ENCODE results near the gene TMEM61.
A peak's percentile ranks its signal among the peaks of the same experiment; 100 is the strongest.

The TMEM61 gene

DNA sequence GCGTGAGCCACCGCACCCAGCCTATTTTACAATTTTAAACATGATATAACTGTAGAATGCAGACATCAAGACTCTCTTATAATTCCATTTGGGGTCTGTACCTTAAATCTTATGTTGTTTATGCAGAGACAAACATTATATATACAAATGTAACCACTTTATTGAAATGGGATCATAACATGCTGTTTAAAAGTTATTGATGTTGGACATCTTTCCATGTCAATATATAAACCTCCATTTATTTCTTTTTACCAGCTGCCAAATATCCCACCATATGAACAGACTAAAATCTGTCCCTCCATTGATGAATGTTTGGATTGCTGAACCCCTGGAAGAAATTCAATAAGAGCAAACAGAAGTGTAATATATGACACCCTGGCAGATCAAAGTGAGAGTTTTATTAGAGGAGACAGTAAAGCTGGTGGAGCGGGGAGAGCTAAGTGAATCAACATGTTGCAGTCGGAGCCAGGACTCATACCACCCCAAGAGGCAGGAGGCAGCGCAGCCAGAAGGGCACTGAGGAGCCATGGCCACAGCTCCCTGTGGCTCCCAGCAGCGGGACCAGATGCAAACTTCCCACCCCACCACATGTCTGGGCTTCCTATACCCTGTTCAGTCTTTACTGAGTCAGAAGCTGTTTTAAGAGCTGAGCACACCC lies 54.2 kb downstream of the TMEM61 start:
- H3K4me3 ChIP-seq (ENCODE audit: low read depth, low read length) = no peak overlapping the region
- TF ChIP-seq, protein P1, sequence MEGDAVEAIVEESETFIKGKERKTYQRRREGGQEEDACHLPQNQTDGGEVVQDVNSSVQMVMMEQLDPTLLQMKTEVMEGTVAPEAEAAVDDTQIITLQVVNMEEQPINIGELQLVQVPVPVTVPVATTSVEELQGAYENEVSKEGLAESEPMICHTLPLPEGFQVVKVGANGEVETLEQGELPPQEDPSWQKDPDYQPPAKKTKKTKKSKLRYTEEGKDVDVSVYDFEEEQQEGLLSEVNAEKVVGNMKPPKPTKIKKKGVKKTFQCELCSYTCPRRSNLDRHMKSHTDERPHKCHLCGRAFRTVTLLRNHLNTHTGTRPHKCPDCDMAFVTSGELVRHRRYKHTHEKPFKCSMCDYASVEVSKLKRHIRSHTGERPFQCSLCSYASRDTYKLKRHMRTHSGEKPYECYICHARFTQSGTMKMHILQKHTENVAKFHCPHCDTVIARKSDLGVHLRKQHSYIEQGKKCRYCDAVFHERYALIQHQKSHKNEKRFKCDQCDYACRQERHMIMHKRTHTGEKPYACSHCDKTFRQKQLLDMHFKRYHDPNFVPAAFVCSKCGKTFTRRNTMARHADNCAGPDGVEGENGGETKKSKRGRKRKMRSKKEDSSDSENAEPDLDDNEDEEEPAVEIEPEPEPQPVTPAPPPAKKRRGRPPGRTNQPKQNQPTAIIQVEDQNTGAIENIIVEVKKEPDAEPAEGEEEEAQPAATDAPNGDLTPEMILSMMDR (IDR thresholded peaks at IDR 0.05; ENCODE audit: low read depth, low read length) = no peak
- DNase-seq (ENCODE audit: low read depth, low spot score) = no peak
- in situ Hi-C loops (cut with HindIII; ENCODE audit: low sequenced_read_pairs) = no loop called here

DNA sequence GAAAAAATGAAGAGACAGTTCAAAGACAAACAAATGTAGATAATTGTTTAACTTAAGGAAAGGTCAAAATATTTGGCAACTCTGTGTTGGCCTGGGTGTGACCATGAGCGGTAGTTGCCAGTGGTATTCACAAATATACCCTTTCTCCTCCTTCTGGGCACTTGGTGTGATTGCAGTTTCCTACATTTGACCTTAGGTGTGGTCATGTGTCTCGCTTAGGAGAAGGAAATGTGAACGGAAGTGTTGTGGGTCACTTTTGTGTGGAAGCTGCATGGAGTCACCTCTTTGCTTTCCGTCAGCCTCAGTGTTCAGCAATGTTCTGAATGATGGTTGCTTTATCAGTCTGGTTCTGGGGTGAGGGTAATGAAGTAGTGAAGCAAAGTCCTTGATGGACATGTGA lies 55.5 kb downstream of the TMEM61 start:
- DNase-seq (ENCODE audit: low read depth, low spot score) = no peak
- no peak overlapping the region for H3K4me3 ChIP-seq (ENCODE audit: low read depth, low read length)
- in situ Hi-C loops (cut with HindIII; ENCODE audit: low sequenced_read_pairs) = no loop called here
- TF ChIP-seq, protein P1 (IDR thresholded peaks at IDR 0.05; ENCODE audit: low read depth, low read length) = no peak

DNA sequence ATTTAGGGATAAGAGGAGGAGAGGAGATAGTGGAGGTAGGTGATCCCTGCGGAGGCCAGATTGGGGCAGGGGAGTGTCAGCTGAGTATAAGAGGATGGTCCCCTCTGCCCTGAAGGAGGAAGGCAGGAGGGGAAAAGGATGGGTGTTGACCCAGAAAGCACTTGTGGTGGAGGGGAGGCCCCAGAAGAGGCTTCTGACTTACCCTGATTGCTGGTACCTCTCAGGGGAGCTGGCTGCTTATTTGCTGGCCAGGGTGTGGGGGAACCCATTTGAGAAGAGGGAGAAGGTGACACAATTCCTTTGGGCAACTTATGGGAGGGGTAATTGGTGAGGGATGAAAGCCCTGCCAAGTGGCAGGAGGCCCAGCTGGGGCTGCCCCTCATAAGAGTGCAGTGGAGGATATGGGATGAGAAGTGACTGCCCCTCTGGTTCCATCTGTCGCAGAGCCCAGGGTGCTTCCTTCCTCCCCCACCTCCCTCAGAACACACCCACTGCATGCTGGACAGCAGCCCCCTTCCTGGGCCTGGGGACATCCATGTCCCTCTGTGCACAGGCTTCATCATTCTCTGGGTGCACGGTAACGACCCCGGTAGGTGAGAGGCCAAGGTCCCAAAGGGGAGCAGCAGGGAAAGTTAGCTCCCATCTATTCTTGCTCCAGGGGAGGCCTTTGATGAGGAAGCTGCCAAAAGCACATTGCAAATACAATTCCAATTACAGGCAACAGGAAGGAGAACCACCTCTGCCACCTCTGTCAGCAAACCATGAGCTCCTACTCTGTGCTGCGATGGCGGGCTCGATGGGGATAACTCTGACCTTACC lies 57.5 kb downstream of the TMEM61 start:
- DNase-seq (ENCODE audit: low read depth, low spot score) = no peak
- H3K4me3 ChIP-seq (ENCODE audit: low read depth, low read length) = no peak overlapping the region
- TF ChIP-seq, protein P1 (IDR thresholded peaks at IDR 0.05; ENCODE audit: low read depth, low read length) = no peak
- in situ Hi-C loops (cut with HindIII; ENCODE audit: low sequenced_read_pairs) = no loop called here

DNA sequence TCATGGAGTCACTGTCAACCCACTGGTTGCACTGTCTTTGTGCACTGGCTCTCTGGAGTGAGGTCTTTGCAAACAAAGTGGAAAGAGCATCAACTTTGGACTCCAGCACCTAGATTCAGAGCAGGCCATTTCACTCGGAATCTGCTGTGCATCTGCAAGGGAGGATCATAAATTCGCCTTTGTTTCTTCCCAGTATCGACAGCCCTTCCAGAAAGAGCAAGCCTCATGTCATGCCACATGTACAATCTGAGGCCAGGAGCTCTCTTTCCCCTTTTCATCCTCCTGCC lies 58.1 kb downstream of the TMEM61 start:
- H3K4me3 ChIP-seq (ENCODE audit: low read depth, low read length) = no peak overlapping the region
- no peak for DNase-seq (ENCODE audit: low read depth, low spot score)
- in situ Hi-C loops (cut with HindIII; ENCODE audit: low sequenced_read_pairs) = no loop called here
- TF ChIP-seq, protein P1 (IDR thresholded peaks at IDR 0.05; ENCODE audit: low read depth, low read length) = no peak

DNA sequence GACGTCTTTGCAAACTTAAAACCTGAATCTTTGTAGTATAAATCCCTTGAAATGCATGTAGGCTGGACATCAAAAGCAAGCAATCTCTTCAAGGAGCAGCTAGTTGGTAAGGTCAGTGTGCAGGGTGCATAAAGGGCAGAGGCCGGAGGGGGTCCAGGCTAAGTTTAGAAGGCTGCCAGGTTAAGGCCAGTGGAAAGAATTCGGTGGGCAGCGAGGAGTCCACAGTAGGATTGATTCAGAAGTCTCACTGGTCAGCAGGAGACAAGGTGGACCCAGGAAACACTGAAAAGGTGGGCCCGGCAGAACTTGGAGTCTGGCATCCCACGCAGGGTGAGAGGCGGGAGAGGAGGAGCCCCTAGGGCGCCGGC lies 58.5 kb downstream of the TMEM61 start:
- no peak for DNase-seq (ENCODE audit: low read depth, low spot score)
- no peak overlapping the region for H3K4me3 ChIP-seq (ENCODE audit: low read depth, low read length)
- in situ Hi-C loops (cut with HindIII; ENCODE audit: low sequenced_read_pairs) = no loop called here
- TF ChIP-seq, protein P1 (IDR thresholded peaks at IDR 0.05; ENCODE audit: low read depth, low read length) = no peak

DNA sequence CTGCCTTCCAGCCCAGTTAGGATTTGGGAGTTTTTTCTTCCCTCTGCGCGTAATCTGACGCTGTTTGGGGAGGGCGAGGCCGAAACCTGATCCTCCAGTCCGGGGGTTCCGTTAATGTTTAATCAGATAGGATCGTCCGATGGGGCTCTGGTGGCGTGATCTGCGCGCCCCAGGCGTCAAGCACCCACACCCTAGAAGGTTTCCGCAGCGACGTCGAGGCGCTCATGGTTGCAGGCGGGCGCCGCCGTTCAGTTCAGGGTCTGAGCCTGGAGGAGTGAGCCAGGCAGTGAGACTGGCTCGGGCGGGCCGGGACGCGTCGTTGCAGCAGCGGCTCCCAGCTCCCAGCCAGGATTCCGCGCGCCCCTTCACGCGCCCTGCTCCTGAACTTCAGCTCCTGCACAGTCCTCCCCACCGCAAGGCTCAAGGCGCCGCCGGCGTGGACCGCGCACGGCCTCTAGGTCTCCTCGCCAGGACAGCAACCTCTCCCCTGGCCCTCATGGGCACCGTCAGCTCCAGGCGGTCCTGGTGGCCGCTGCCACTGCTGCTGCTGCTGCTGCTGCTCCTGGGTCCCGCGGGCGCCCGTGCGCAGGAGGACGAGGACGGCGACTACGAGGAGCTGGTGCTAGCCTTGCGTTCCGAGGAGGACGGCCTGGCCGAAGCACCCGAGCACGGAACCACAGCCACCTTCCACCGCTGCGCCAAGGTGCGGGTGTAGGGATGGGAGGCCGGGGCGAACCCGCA lies 59.1 kb downstream of the TMEM61 start, which contains the start of gene PCSK9:
TSS of gene PCSK9 (plus strand) at position 207 of the 741 bp plus-strand sequence. CDS start at position 497, 290 bp downstream.
- peak; percentile 23 for DNase-seq (ENCODE audit: low read depth, low spot score)
- TF ChIP-seq, protein P1 (IDR thresholded peaks at IDR 0.05; ENCODE audit: low read depth, low read length) = no peak
- in situ Hi-C loops (cut with HindIII; ENCODE audit: low sequenced_read_pairs) = no loop called here
- H3K4me3 ChIP-seq (ENCODE audit: low read depth, low read length) = peak within 1 kb of the TSS; percentile 30
